ENCODE measurements around the gene FAHD1.

DNA sequence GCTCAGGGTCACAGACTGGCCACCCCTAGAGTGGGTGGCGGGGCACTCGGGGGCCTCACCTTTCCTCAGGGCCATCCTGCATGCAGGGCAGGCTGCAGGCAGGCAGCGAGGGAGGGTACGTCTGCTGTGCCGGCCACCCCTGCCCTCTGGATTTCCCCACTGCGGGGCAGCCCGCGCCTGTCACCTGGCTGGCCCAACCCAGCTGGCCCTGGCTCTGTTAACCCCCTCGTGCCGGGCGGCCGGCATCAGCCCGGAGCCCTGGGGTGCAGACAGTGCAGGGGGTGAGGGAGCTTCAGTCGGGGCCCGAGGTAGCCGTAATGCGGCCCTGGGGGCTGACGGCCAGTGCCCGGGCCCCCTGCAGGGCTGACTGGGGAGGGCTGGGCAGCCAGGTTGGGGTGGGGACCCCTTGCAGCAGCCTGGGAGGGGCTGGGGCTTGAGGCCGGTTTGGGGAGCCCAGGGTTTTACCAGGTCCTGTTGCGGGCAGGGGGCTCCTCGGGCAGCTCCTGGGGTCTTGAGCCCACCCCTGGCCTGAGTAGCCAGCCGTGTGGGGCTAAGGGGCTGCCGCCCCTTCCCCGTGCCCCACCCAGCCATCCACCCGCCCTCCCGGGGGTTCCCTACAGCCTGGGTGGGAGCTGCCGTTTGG, 33.3 kb upstream of the FAHD1 start, which contains the start of gene IGFALS:
- TF ChIP-seq, protein P1, sequence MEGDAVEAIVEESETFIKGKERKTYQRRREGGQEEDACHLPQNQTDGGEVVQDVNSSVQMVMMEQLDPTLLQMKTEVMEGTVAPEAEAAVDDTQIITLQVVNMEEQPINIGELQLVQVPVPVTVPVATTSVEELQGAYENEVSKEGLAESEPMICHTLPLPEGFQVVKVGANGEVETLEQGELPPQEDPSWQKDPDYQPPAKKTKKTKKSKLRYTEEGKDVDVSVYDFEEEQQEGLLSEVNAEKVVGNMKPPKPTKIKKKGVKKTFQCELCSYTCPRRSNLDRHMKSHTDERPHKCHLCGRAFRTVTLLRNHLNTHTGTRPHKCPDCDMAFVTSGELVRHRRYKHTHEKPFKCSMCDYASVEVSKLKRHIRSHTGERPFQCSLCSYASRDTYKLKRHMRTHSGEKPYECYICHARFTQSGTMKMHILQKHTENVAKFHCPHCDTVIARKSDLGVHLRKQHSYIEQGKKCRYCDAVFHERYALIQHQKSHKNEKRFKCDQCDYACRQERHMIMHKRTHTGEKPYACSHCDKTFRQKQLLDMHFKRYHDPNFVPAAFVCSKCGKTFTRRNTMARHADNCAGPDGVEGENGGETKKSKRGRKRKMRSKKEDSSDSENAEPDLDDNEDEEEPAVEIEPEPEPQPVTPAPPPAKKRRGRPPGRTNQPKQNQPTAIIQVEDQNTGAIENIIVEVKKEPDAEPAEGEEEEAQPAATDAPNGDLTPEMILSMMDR (IDR thresholded peaks at IDR 0.05) = no peak
- TF ChIP-seq EP300 (IDR thresholded peaks at IDR 0.05) (no peak), POLR2A (IDR thresholded peaks at IDR 0.05) (no peak), POLR2AphosphoS5 (IDR thresholded peaks at IDR 0.05) (no peak)
